Kidney tubule cell (primary cell): ENCODE results near the gene GCK.

Source experiments
- DNase-seq: peaks from one replicate; pipeline ENCODE4 v3.0.0-alpha.2; 2018; ENCODE audit warnings: low spot score

GCK gene

DNA sequence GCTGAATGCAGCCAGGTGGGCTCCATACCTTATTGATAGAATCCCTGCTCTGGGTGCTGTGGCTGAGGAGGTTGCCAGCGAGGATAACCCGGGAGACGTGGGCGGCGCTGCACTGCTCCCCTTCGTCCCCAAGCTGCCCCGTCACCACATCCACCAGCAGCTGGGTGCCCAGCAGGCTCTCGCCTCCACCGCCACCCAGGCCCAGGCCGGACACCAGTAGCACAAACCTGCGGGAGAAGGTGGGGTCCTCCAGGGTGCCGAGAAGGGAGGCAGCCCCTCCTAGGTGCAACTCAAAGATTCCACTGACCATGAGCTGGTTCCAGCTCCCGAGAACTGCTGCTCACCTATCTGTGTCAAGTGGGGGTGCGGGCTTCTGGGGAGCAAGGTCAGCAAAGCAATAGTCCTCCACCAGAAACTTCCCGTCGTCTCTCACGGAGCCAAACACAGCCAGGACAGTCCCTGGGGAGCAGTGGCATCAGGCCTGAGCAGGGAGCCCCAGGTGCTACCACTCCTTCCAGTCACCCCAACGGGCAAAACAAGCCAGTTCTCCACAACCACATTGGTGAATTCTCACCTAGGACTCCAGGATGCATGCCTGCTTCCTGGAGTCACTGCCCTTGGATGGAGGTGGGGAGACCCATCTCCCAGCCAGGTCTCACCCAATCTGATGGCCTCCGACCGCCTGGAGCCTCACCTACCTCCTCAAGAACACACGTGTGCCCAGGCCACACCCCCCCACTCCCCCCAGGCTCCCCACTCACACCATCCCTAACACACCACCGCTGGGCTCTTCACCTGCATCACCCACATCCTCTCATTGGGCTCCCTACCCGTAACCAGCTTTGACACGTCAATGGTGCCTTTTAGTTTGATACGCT lies 72.2 kb downstream of the GCK start:
- no peak for DNase-seq

DNA sequence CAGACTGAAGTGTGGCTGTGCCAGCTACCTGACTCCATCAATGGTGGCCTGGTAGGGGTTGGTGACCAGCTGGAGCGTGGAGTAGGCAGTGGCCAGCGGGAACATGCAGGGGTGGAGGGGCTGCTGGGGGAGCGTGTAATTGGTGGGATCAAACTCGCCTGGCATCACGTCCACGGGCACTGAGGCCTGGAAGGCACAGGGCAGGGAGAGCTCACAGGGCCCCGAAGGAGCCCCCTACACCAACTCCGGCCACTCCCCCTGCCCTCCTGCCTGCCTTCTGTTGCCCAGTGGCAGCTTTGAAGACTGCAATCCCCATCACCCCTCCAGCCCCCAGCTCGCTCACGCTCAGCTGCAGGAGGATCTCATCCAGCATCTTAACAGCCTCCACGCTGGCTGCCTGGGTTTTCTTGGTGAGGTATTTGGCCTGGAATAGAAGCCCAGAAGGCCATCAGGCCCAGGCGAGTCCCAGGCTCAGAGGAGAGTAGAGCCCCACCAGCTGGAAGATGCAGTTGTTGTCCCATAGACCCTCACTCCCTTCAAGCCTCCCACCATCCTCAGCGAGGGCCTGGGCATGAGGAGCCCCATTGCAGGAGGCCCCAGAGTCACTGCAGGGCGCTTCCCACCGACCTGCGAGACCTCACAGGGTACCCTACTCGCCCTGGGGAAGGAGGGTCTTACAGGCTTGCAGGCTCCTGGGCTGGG lies 73.0 kb downstream of the GCK start:
- no peak for DNase-seq

DNA sequence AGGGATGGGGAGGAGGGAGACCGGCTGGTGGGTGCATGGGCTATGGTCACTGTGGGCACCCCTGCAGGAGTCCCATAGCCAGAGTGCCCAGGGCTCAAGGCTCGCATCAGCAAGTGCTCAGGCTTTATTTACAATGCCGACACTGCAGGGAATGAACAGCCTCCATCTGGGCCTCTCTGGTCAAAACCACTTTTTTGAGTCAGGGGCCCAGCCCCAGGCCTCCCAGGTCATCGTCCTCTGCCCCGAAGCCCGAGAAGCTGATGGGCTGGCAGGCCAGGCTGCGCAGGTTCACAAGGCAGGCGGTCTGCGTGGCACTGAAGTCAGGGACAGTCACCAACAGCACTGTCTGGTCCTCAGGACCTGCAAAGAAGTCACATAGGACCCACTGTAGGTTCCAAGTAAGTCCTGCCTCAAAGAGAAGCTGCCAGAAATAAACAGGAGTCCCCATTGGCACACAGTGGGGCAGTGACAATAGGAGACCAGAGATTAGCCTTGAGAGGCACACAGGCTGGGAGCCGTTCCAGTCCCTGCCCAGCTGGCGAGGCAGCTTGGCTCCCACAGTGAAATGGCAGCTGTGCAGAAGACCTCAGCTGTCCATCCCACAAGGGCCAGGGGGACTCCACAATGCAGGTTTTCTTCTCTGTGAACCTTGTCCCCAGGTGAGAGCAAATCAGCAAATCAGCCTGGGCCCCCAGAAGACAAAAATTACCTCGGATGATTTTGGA lies 74.5 kb downstream of the GCK start:
- no peak for DNase-seq

DNA sequence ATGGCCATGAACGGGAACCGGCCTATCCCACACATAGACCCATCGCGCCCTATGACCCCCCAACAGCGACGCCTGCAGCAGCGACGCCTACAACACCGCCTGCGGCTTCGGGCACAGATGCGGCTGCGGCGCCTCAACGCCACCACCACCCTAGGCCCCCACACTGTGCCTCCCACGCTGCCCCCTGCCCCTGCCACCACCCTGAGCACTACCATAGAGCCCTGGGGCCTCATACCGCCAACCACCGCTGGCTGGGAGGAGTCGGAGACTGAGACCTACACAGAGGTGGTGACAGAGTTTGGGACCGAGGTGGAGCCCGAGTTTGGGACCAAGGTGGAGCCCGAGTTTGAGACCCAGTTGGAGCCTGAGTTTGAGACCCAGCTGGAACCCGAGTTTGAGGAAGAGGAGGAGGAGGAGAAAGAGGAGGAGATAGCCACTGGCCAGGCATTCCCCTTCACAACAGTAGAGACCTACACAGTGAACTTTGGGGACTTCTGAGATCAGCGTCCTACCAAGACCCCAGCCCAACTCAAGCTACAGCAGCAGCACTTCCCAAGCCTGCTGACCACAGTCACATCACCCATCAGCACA lies 75.4 kb downstream of the GCK start:
- DNase-seq, result no peak

DNA sequence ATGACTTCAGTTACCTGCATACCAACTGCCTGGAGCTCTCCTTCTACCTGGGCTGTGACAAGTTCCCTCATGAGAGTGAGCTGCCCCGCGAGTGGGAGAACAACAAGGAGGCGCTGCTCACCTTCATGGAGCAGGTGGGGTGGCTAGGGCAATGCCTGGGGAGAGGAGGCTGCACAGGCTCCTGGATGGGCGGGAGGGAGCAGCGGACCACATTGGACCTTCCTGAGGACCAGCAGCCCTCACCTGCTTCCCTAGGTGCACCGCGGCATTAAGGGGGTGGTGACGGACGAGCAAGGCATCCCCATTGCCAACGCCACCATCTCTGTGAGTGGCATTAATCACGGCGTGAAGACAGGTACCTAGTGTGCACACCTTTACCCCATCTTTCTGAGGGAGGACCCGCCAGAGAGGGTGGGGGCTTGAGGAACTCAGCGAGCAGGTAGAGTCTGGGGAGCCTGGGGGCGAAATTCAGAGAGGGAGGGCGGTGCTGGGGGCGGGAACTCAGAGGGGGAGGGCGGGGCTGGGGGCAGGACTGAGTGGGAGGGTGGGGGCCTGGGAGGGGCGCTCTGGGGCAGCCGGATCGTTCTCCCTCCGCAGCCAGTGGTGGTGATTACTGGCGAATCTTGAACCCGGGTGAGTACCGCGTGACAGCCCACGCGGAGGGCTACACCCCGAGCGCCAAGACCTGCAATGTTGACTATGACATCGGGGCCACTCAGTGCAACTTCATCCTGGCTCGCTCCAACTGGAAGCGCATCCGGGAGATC lies 76.1 kb downstream of the GCK start:
- no peak for DNase-seq

DNA sequence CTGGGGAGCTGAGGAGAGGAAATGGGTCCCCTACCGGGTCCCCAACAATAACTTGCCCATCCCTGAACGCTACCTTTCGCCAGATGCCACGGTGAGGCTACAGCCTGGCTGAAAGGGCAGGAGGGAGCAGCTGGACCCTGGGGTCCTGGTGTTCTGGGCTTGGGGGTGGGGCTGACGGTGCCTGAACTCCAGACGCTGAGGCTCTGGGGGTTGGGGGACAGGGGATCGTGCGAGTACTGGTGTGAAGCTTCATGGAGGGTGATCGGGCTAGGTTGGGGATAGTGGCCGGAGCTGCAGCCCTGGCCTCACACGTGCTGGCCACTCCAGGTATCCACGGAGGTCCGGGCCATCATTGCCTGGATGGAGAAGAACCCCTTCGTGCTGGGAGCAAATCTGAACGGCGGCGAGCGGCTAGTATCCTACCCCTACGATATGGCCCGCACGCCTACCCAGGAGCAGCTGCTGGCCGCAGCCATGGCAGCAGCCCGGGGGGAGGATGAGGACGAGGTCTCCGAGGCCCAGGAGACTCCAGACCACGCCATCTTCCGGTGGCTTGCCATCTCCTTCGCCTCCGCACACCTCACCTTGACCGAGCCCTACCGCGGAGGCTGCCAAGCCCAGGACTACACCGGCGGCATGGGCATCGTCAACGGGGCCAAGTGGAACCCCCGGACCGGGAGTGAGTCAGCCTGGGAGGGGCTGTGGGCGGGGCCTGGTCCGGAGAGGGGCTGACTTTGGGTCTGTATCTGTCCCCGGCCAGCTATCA lies 76.8 kb downstream of the GCK start:
- DNase-seq, result no peak

DNA sequence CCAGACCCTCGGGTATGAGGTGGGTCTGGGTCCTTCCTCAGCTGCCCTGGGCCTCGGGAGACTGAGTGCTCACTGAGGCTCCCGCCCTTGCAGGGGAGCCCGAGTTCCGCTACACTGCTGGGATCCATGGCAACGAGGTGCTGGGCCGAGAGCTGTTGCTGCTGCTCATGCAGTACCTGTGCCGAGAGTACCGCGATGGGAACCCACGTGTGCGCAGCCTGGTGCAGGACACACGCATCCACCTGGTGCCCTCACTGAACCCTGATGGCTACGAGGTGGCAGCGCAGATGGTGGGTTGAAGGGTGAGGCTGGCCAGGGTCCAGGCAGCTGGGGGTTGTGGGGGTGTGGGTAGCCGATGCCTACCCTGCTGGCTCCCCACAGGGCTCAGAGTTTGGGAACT lies 77.5 kb downstream of the GCK start:
- DNase-seq, result no peak

DNA sequence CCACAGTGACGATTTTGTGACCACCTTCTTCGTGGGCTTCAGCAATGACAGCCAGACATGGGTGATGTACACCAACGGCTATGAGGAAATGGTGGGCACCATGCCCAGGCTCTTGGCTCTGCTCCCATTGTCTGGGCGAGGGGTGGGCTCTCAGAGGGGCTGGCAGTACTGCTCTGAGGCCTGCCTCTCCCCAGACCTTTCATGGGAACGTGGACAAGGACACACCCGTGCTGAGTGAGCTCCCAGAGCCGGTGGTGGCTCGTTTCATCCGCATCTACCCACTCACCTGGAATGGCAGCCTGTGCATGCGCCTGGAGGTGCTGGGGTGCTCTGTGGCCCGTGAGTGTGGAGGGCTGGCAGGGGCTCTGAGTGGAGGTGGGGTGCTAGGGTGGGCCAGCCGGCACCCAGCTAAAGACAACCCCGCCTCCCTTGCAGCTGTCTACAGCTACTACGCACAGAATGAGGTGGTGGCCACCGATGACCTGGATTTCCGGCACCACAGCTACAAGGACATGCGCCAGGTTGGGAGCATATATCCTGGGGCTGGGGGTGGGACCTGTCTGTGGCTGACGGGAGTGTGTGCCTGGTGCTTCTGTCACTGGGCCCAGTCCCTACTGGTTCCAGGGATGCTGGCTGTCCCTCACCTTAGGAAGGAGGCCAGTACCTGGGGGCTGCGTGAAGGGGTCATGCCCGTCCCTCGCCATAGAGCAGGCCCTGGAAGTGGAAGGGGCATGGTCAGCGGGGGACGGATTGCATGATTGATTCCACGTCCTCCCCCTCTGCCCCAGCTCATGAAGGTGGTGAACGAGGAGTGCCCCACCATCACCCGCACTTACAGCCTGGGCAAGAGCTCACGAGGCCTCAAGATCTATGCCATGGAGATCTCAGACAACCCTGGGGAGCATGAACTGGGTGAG lies 78.3 kb downstream of the GCK start:
- DNase-seq, result no peak

DNA sequence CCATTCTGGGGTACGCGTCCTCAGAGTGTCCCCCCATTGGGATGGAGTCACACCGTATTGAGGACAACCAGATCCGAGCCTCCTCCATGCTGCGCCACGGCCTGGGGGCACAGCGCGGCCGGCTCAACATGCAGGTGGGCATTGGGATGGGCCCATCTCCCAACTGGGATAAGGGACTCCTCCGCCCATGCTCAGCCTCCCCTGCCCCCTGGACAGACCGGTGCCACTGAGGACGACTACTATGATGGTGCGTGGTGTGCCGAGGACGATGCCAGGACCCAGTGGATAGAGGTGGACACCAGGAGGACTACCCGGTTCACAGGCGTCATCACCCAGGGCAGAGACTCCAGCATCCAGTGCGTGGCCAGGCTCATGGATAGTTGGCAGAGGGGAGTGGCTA lies 79.2 kb downstream of the GCK start:
- no peak for DNase-seq

DNA sequence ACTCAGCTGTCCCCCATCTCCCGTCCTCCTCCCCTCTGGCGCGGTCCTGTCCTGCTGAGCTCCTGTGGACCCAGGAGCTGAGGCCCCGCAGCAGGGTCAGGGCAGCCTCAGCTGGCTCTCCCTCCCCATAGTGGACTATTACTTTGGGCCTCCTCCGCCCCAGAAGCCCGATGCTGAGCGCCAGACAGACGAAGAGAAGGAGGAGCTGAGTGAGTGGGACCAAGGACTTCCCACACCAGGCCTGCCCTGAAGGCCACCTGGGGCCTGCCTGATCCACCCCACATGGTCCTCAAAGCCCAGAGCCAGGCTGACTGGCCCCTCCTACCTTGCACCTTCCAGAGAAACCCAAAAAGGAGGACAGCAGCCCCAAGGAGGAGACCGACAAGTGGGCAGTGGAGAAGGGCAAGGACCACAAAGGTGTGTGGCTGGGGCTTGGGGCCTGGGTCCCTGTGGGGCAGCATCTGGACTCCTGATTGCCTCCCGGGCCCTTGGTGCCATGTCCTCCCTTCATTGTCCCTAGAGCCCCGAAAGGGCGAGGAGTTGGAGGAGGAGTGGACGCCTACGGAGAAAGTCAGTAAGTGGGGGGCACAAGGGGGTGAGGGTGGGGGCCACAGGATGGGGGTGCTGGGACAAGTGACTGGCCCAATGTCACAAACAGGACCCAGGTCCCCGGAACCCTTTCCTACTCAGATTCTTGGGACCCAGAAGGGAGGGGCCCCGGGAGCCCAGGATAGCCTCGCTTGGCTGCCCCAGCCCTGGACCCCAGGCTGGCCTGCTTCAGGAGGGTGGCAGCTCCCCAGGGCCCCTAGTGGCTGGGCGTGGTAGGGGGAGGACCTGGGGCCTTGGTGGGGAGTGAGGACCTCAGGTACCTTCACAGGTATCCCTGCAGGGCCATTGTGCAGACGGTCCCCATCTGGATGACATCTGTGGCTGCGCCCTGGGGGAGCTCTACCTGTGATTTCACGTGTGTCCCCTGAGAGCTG lies 80.2 kb downstream of the GCK start:
- no peak for DNase-seq

DNA sequence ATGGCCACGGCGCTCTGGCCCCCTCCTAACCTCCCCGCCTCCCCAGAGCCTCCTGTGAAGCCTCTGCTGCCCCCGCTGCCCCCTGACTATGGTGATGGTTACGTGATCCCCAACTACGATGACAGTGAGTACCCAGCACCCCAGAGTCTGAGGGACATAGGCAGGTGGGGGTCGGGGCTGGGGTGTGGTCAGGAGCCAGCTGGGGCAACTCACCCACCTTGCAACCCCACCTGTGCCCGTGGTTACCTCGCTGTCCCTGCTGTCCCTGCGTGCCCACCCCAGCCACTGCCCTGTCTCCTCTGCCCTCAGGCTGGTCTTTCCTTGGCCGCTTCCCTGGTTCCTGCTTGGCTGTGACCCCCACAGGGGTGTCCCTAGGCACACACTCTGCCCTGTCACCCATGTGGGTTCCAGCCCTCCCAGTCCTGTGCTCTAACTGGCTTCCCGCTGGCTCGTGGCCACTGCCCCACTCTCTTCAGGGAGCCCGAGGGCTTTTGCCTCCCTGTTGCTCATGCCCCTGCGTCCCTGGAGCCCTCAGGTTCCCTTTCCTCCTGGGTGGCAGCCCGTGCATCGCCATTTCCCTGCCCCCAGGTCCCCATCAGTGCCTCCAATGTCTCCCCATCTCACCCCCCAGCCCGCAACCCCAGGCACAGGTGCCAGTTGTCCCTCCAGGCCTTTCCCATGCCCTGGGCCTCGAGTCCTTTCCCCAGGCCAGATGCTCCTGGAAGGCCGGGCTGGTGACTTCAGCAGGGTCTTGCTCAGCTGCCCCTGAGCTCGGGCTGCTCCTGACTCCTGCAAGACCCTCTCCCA lies 81.1 kb downstream of the GCK start:
- DNase-seq, result no peak

DNA sequence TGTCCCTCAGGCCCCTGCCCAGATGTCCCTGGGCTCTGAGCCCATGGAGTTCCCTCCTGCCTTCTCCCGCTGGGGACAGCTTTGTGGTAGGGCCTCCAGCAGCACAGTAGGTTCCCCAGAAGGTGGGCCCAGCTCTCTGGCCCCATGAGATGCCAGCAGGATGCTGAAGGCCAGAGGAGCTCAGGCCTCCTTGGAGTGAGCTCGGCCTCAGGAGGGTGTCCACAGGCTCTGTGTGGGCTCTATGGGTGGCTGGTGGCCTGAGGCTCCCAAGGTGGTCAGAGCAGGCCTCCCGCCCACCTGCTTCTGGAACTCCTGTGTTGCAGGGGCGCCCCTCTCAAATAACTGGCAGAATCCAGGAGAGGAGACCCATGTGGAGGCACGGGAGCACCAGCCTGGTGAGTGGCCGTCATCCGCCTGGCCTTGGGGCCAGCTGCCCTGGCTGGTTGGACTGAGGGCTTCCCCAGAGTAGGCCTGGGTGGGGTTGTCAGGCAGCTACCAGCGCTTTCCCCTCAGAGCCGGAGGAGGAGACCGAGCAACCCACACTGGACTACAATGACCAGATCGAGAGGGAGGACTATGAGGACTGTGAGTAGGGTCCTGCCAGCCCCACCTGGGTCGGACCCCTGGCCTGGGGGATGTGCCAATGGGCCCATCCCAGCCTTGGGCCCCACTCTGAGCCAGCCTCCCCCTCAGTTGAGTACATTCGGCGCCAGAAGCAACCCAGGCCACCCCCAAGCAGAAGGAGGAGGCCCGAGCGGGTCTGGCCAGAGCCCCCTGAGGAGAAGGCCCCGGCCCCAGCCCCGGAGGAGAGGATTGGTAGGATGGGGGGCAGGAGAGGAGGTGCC lies 81.9 kb downstream of the GCK start:
- no peak for DNase-seq

DNA sequence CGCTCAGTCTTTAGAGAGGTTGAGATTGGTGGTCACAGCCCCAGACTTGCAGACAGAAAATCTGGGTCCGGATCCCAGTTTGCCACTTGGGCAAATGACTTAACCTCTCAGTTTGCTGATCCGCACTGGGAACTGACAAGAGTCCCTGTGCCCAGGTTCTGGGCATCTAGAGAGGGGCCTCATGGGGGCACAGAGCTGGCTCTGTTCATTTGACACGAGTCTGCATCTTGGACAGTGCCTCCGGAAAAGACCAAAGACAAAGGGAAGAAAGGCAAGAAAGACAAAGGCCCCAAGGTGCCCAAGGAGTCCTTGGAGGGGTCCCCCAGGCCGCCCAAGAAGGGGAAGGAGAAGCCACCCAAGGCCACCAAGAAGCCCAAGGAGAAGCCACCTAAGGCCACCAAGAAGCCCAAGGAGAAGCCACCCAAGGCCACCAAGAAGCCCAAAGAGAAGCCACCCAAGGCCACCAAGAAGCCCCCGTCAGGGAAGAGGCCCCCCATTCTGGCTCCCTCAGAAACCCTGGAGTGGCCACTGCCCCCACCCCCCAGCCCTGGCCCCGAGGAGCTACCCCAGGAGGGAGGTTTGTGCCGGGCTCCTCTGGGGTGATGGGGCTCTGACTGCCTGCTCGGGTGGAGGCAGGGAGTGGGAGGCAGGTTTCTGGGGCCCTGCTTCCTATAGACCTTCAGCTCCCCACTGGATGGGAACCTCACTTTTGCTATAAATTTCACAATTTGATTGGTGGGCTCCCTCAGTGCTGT lies 82.8 kb downstream of the GCK start:
- DNase-seq, result no peak

DNA sequence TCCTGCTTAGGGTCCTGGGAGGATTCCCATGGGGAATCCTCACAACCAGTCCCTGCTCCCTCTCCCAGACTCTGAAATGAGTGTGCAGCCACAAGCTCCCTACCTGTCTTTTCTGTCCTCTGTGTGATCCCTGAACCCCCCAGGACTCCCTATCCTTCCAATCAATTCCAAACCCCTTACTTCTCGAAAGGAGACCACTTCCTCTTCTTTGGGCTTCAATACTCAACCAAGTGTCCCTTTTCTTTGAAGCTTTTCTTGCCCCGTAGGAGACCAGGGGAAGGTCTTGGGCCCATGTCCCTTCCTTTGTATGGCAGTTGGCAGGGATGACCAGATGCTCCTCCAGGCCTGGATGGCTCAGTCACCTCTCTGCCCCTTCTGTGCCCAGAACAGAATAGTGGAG lies 83.4 kb downstream of the GCK start:
- no peak for DNase-seq

DNA sequence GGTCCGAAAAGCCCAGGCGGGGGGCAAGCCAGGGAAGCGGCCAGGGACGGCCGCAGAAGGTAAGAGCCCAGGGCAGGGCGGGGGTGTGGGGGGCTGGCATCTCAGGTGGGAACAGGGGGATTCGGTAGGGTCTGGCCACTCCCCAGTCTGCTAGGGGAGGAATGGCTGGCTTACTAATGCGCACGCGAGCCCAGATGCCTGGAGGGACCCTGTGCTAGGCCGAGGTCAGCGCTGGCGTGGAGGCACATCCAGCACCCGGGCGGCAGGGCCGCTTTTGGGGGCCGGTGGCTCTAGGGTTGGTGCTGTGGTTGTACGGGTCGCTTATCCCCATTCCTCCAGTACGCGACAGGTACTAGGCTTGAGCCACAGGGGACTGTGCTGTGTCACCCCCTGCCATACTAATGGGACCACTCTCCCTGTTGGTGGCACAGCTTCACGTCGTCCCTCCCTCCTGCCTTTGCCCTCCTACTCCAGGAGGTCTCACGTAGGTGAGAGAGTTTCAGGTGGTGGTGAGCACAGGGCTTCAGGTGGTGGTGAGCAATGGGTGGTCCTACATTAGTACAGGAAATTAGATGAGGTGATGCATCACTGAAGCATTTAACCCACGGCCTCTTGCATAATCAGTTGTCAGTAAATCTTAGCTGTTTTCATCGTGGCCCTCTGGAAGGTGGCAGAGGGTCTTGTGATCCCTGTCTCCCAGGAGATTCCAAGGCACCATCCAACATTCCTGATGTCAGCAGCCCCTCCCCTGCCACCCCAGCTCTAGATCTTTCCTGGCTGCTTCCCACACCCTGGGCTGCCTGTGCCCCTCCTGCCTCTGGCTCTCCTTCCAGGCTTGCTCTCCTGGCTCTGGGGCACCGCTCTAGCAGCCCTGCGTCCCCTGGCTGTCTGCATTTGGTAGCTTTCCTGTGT lies 84.1 kb downstream of the GCK start:
- DNase-seq, result peak; percentile 72
